ENCODE data around the gene MAEL. TPM values are rescaled to one million over a fixed set of nuclear protein-coding genes. Genes with fewer than 3 reads are reported as not detected.

MAEL gene
- polyA plus RNA-seq, 1 donor from 2014 or later: not detected

DNA sequence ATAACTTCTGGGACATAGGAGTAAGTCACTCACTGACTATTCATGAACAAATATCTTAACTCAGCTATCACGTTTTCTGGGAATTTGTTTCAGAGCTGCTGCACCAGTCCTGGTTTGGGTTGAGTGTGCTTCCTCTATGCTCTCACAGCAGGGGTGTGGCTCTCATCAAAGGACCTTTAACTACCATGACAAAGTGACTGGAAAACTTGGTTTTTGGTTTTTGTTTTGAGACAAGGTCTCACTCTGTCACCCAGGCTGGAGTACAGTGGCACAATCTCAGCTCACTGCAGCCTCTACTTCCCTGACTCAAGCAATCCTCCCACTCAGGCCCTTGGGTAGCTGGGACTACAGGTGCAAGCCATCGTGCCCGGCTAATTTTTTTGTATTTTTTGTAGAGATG, 17.8 kb upstream of the MAEL start:
- H3K9me3 ChIP-seq (ENCODE audit: low read length): no peaks in the 10 kb centered on the region
- no peaks in the 10 kb centered on the region for H3F3A ChIP-seq (ENCODE audit: insufficient read depth, low read length, poor library complexity, severe bottlenecking)
- H3K9me2 ChIP-seq (ENCODE audit: insufficient read depth, low read length): no peaks in the 10 kb centered on the region
- H3K79me2 ChIP-seq (replicated peaks; ENCODE audit: insufficient read depth, low read length): no peaks in the 10 kb centered on the region
- TF ChIP-seq CTCF (IDR thresholded peaks at IDR 0.05; ENCODE audit: poor library complexity, severe bottlenecking): no peak
- TF ChIP-seq EP300 (conservative IDR thresholded peaks at IDR 0.05; ENCODE audit: poor library complexity, severe bottlenecking): no peak
- TF ChIP-seq REST (IDR thresholded peaks at IDR 0.05; ENCODE audit: borderline replicate concordance): no peak
- no peak for TF ChIP-seq EZH2 (IDR thresholded peaks at IDR 0.05; ENCODE audit: borderline replicate concordance, insufficient read depth, low read length, poor library complexity, severe bottlenecking)
- TF ChIP-seq POLR2AphosphoS5 (IDR thresholded peaks at IDR 0.05): no peak
- TF ChIP-seq RAD21 (conservative IDR thresholded peaks at IDR 0.05): no peak
- TF ChIP-seq SMC3 (conservative IDR thresholded peaks at IDR 0.05; ENCODE audit: poor library complexity): no peak
- TF ChIP-seq MXI1 (conservative IDR thresholded peaks at IDR 0.05; ENCODE audit: poor library complexity, severe bottlenecking): no peak
- TF ChIP-seq TAF1 (IDR thresholded peaks at IDR 0.05; ENCODE audit: low read depth): no peak
- H3K27me3 ChIP-seq (ENCODE audit: insufficient read depth, low read depth, low read length): peaks cover 17% of the 10 kb centered on the region
- no peaks in the 10 kb centered on the region for H3K36me3 ChIP-seq (ENCODE audit: insufficient read depth, low read length)
- no peak overlapping the region for H3K27ac ChIP-seq (ENCODE audit: low read length)
- no peak overlapping the region for H3K4me3 ChIP-seq (ENCODE audit: low read length)
- no peak overlapping the region for H2AFZ ChIP-seq (ENCODE audit: low read depth, low read length)
- H4K20me1 ChIP-seq (ENCODE audit: insufficient read depth): no peaks in the 10 kb centered on the region
- no peak overlapping the region for H3K4me2 ChIP-seq (ENCODE audit: low read length)
- no peak overlapping the region for H3K9ac ChIP-seq (ENCODE audit: low read length)

DNA sequence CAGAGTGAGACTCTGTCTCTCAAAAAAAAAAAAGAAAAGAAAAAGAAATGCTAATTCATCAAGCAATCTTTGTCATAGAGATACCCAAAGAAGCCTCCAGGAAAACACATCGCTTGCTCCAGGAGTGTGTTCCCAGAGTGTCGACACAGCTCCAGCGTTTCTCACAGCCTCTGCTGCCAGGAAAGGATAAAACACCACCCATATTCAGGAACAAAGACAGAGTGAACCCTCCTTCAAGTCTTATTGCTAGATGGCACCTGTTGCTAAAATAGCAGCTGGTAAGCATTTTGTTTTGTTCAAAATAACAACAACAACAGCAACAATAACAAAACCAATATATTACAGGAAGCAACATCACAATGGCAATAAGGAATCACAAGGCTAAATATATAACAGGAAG, 16.9 kb upstream of the MAEL start:
- Histone ChIP-seq H4K20me1 (ENCODE audit: insufficient read depth) (no peaks in the 10 kb centered on the region), H3K36me3 (ENCODE audit: insufficient read depth, low read length) (no peaks in the 10 kb centered on the region), H3K9ac (ENCODE audit: low read length) (no peak overlapping the region), H3K27me3 (ENCODE audit: insufficient read depth, low read depth, low read length) (peaks cover 23% of the 10 kb centered on the region), H3F3A (ENCODE audit: insufficient read depth, low read length, poor library complexity, severe bottlenecking) (no peaks in the 10 kb centered on the region), H3K27ac (ENCODE audit: low read length) (no peak overlapping the region), H3K4me2 (ENCODE audit: low read length) (no peak overlapping the region), H3K9me3 (ENCODE audit: low read length) (no peaks in the 10 kb centered on the region), H3K9me2 (ENCODE audit: insufficient read depth, low read length) (no peaks in the 10 kb centered on the region), H3K79me2 (replicated peaks; ENCODE audit: insufficient read depth, low read length) (no peaks in the 10 kb centered on the region), H2AFZ (ENCODE audit: low read depth, low read length) (no peak overlapping the region), H3K4me3 (ENCODE audit: low read length) (peak overlapping the region; percentile 30)
- TF ChIP-seq REST (IDR thresholded peaks at IDR 0.05; ENCODE audit: borderline replicate concordance) (no peak), CTCF (IDR thresholded peaks at IDR 0.05; ENCODE audit: poor library complexity, severe bottlenecking) (no peak), SMC3 (conservative IDR thresholded peaks at IDR 0.05; ENCODE audit: poor library complexity) (no peak), EZH2 (IDR thresholded peaks at IDR 0.05; ENCODE audit: borderline replicate concordance, insufficient read depth, low read length, poor library complexity, severe bottlenecking) (no peak), POLR2AphosphoS5 (IDR thresholded peaks at IDR 0.05) (no peak), RAD21 (conservative IDR thresholded peaks at IDR 0.05) (no peak), EP300 (conservative IDR thresholded peaks at IDR 0.05; ENCODE audit: poor library complexity, severe bottlenecking) (no peak), TAF1 (IDR thresholded peaks at IDR 0.05; ENCODE audit: low read depth) (no peak), MXI1 (conservative IDR thresholded peaks at IDR 0.05; ENCODE audit: poor library complexity, severe bottlenecking) (no peak)

All from neural cell (in vitro differentiated cells).